ENCODE measurements around the gene CIDEA.

CIDEA gene

DNA sequence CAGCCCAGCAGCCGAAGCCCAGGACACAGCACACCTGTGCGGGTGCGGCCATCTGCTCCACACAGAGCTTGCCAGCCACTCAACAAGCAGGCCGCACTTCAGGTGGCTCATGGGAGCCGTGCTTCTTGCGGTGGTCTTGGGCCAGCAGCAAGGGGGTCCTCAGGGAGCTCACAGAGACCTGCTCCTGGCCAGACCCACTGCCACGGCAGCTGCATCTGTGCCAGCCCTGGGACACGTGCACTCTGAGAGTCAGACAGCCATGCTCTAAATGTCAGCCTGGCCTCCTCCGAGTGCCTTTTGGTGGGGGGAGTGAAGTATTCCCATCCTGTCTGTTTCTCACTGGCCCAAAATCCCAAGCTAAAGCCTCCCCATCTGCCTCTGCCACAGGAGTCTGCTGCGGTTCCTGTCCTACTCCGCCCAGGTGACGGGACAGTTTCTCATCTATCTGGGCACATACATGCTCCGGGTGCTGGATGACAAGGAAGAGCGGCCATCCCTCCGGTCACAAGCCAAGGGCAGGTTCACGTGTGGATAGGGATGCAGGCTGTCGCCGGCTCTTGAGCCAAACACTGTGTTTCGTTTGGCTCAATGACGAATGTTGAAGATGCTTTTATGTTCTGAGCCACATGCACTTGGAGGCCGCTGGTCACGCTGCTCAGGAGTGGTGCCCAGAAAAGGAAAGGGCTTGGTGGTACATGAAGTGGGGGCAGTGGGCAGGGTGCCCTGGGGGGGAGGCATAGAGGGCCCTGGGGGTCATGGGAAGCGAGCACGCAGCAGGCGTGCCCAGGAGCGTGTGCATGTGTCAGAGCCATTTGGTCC lies 22.8 kb downstream of the CIDEA start:
- DNase-seq = no peak

- DNase-seq = peak; percentile 32
These were observed 24.1 kb downstream of the CIDEA start for GRCh38 chr18:12278215-12278671.

DNA sequence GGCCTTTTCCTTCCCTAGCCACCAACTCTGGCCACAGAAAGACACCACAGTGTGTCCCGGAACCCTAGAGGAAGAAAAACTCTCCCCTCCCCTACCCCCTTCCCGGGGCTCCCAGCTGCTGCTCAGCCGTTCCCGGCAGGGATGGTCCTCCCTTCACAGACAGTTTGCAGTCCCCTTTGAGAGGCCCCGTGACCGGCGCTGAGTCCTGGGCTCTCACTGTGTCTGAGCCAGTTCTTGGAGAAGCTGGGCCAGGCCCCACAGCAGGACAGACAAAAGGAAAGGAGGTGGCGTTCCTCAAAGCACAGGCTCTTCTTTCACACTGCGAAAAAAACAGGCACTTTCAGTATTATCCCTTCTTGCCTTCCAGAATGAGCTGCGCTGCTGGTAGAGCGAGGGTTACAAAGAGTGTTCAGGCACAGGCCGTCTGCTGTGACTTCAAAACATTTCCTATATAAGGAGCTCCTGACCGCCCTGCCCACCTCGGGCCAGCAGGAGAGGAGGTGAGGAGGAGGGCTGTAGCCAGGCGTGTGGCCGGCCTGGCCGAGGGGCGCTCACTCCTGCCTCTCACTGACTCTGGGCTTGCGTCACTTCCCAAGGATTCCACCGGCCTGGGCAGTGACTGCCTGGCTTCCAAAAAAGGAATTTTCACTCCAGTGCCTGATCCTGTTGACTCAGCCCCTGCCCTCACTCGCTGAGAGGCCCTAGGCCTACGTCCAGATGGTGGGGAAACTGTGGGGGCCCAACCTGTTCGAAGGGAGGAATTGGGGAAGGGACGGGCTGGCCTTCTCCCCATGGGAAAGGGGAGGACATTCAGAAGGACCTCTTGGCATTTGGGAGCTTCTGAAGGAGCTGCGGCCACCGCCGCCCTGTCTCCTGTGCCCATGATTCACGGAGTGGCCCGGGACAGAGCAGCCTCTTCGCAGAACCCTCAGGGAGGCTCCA lies 24.9 kb downstream of the CIDEA start:
- peak; percentile 98 for DNase-seq

GRCh38 chr18:12279781-12280531 lies 25.8 kb downstream of the CIDEA start:
- no peak for DNase-seq

DNA sequence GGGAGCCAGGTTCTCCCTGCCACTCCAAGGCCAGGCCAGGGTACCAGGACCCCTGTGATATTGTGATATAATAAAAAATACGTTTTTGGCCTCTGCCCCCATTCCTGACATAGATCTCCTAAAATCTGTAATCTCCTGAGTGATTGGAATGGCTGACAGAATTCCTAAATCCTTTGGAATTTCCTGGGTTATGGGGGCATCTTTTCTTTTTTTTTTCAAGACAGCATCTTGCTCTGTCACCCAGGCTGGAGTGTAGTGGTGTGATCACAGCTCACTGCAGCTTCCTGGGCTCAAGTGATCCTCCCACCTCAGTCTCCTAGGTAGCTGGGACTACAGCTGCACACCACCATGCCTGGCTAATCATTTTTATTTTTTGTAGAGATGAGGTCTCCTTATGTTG lies 27.7 kb downstream of the CIDEA start:
- peak; percentile 63 for DNase-seq

DNA sequence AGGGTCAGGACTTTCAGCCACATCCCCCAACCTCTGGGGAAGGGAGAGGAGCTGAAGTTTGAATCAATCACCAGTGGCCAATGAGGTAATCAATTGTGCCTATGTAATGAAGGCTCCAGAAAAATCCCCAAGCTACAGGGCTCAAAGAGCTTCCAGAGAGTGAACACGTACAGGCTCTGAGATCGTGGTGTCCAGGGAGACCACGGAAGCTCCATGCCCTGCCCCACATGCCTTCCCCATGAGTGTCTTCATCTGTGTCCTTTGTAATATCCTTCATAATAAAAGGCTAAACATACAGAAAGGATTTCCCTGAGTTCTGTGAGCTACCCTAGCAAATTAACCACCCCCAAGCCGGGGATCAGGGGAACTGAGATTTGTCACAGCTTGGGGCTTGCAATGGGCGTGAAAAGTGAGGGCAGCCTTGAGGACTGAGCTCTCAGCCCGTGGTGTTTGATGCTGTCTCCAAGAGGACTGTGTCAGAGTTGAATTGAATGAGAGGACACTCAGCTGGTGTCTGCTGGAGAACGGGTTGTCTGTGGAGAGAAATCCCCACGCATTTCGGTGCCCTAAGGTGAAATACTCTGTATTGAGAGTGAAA lies 28.4 kb downstream of the CIDEA start:
- peak; percentile 92 for DNase-seq

DNA sequence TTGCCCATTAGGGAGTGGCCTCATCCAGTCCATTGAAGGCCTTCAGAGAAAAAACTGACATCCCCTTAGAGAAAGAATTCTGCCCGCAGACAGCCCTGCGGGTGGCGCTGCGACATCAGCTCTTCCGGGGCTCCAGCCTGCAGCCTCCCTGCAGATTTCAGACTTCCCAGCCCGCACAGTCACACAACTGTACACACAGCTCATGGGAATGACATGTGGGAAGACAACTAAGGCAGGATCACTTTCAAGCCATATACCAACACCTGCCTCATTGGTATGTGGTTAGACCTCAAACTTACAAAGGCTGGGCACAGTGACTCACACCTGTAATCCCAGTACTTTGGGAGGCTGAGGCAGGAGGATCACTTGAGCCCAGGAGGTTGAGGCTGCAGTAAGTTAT lies 29.1 kb downstream of the CIDEA start:
- DNase-seq = peak; percentile 68

DNA sequence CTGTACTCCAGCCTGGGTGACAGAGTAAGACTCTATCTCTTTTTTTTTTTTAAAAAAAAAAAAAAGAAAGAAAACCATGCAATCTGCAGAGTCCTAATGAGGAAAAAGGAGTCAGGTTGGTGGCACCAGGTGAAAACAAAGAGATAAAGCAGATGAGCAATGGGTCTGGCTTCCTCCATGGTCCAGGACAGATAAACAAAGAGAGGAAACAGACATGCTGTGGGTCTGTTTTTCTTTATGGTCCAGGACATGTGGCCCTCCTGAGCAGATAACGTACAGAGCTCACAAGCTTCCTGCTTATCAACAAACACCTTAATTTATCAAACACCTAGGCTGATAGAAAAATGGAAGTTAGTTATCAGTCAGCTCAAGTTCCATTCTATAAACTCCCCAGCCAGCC lies 29.5 kb downstream of the CIDEA start:
- DNase-seq = no peak

GRCh38 chr18:12287131-12287681 lies 33.0 kb downstream of the CIDEA start:
- no peak for DNase-seq

DNA sequence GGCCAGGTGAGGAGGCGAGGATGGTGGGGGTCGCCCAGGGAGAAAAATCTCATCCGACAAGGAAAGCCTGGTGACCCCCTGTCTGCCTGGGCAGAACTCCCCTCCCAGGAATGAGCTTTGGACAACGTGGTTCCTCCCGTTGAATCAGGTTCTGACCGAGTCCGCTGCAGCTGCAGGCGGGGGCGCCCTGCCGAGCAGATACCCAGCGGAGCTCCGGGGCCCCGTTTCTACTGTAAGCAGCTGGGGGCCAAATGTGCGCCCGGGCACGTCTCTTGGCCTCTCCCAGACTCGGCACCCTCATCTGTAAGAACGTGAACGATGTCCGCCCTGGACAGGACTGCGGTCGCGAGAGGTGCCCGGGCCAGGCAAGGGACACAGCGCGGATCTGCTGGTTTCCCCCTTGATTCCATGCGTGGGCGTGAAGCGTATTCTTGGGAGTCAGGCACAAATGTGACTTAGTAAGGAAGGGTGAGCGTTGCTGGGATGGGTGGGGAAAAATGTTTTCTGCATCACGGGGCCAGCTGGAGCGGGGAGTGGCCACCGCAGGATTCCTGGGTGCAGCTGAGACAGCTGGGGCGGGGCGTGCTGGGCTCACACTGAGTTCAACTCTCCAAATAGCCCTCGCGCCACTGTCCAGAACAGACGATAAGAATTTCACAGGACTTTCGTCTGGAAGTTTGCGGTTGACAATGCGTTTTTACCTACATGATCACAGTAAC lies 33.7 kb downstream of the CIDEA start:
- DNase-seq = peak; percentile 84

DNA sequence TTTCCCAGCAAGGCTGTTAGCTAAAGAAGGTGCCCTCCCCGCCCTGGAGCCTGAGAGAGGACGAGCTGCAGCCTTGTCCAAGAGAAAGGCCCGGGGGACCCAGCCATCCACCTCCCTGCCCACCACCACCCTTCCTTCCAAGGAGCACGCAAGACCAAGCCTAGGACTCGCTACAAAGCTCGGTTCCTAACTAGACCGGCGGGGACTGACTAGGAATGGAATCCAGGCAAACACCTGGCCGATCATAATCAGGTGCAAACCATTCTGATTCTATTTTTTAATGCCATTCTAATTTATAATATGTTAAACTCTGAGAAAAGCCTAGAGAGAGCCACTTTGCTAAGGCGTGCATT lies 34.2 kb downstream of the CIDEA start:
- no peak for DNase-seq

DNA sequence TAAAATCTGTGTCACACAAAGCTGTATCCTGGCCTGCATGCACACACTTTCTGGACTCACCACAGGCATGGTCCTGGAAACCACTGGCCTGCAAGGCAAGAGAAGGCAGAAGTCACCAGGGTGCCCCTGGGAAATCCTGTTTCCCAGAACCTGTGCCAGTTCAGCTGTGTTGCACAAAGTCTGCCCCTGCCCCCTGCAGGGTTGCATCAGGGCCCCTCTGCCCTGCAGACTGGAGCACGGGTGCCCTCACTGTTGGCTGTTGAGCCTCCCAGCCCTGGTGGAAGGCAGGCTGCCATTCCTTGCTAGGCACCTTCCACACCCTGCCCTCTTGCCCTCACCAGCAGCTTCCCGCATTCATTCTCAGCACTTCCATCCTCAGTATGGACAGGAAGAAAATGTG lies 35.9 kb downstream of the CIDEA start:
- DNase-seq = no peak

DNA sequence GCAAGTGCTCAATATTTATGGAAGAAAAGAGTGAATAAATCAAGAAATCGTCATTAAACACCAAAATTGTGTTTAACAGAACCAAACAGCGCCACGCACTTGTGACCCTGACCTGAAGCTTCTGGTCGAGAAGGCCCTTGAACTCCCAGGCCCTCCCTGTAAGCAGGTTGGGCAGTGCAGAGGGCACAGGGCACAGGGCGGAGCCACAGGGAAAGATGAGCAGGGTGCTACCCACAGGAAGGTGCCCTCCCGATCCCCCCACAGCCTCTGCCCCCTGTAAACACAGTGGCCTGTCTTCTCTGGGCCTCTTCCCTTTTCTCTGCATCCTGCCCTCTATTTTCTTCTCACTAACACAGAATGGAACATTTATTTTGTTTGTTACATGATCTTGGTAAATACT lies 37.0 kb downstream of the CIDEA start:
- no peak for DNase-seq

GRCh38 chr18:12291690-12292089 lies 37.5 kb downstream of the CIDEA start:
- no peak for DNase-seq

- no peak for DNase-seq
These were observed 39.7 kb downstream of the CIDEA start for GRCh38 chr18:12293831-12294230.

GRCh38 chr18:12295389-12296086 lies 41.4 kb downstream of the CIDEA start:
- peak; percentile 80 for DNase-seq

DNA sequence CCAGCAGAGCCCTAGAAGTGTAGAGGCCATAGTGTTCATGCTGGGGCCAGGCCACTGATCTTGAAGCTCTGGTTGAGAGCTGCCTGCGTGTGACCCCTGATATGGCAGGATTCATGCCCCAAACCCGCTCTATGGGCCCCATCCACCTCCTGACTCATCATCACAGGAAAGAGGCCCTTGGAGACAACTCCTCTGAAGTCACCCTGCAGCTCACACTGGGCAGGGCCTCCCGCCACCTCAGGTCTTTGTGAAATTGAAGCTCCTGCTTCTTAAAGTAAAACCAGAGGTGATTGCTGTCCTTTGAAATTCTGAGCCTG lies 41.9 kb downstream of the CIDEA start:
- DNase-seq = peak; percentile 73

DNA sequence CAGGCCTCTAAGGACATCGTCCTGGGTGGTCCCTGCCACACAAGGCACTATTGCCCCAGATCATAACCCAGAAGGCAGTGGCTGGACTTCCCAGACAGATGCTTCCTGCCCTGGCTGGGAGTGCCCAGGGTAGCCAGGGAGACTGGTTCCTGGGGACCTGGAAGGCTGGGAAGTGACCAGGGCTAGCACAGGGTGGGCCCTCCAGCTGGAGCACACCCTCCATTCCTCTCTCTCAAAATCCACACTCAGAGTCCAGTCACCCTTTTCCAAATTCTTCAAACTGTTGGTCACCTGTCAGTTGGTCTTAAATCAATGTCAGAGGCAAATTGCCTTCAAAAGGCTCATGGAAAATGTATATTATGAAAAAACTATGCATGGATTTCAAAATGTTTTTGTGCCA lies 42.3 kb downstream of the CIDEA start:
- DNase-seq = peak; percentile 65

DNA sequence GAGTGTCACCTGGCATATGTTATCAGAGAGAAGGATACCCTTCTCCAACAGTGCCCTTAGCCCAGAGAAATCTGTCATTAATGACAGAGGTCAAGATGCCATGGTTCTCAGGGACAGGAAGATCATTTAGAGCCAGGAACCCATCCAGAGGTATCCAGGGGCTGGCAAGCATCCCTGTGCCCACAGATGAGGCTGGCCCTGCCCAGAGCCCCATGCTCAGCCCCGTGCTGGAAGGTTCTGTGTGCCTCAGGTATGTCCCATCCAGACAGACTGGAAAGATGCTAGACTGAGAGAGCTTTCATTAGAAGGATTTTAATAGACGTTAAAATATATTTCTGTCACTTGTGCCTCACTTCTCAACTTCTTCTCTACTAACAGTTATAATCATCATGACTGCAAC lies 45.7 kb downstream of the CIDEA start:
- DNase-seq = no peak

DNA sequence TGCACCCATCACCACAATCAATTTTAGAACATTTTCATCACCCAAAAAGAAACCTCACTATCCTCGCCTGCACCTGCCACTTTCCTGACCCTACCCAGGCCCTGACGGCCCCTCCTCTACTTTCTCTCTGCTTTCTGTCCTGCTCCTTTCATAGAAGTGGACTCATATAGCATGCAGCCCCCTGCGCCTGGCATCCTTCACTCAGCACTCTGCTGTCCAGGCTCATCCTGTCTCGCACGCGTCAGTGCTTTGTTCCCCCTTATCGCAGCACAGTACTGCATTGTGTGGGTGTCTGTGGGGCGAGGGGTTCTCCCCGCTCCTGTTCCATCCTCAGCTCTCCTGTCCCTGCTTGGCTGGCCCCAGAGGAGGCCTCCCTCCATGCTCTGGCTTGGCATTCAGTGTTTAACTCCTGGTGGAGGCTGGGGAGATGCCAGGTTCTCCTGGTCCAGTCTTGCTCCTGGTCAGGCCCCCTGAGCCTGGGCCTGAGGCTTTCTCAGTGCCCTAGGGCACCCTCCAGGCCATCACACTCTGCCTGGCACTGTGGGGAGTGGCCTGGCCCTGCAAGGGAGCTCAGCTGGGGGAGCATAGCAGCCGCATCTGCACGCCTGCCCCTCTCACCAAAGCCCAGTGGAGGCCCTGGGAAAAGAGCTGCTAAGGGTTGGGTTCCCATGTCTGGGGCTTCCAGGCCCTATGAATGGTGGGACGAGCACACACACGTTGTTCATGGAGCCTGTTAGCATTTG lies 47.3 kb downstream of the CIDEA start:
- no peak for DNase-seq
